HepG2 (cell line): ENCODE data around the gene CLCN1.

Experiments
- ARHGAP35 ChIP-seq: sonication (generic); formaldehyde crosslinking; IDR thresholded peaks from 2 replicates; pipeline ENCODE4 v1.9.0; 2022; ENCODE audit warnings: mild to moderate bottlenecking, inconsistent platforms, moderate library complexity, missing genetic modification reagents, borderline replicate concordance
- BHLHE40 ChIP-seq: IDR thresholded peaks from 2 replicates; pipeline ENCODE4 v1.6.1; 2011; ENCODE audit warnings: low read length, improper control_type of control experiment
- CTCF ChIP-seq: sonication (generic); formaldehyde crosslinking; IDR thresholded peaks from 2 replicates; pipeline ENCODE4 v1.5.0; 2020; ENCODE audit warnings: mild to moderate bottlenecking, missing genetic modification reagents, moderate library complexity
- FOSL1 ChIP-seq: sonication (generic); formaldehyde crosslinking; IDR thresholded peaks from 2 replicates; pipeline ENCODE4 v1.9.0; 2021; ENCODE audit warnings: missing genetic modification reagents, borderline replicate concordance
- HMG20B ChIP-seq: conservative IDR thresholded peaks from 2 replicates; pipeline ENCODE4 v1.6.1; 2016; ENCODE audit warnings: missing genetic modification reagents, missing compliant biosample characterization
- KMT2B ChIP-seq: IDR thresholded peaks from 2 replicates; pipeline ENCODE4 v1.6.1; 2016; ENCODE audit warnings: missing genetic modification reagents, missing compliant biosample characterization
- PHF20 ChIP-seq: sonication (generic); formaldehyde crosslinking; IDR thresholded peaks from 2 replicates; pipeline ENCODE4 v1.5.0; 2020; ENCODE audit warnings: mild to moderate bottlenecking, missing genetic modification reagents
- POLR2A ChIP-seq, 2 experiments: IDR thresholded peaks; 2 replicates each; pipeline ENCODE4 v1.6.1; 2011; ENCODE audit warnings: low read depth in 2 of 2, low read length in 2 of 2, mild to moderate bottlenecking in 1 of 2, moderate library complexity in 1 of 2; ENCODE audit not compliant: insufficient read depth in 1 of 2
- SIN3A ChIP-seq: IDR thresholded peaks from 2 replicates; pipeline ENCODE4 v1.6.1; 2011; ENCODE audit warnings: low read depth, mild to moderate bottlenecking, control low read depth, low read length, borderline replicate concordance
- ZNF10 ChIP-seq: sonication (generic); formaldehyde crosslinking; IDR thresholded peaks from 2 replicates; pipeline ENCODE4 v1.4.0; 2020; ENCODE audit warnings: mild to moderate bottlenecking, low read depth, missing genetic modification reagents, borderline replicate concordance
- ZNF121 ChIP-seq: sonication (generic); formaldehyde crosslinking; IDR thresholded peaks from 2 replicates; pipeline ENCODE4 v1.5.0; 2020; ENCODE audit warnings: mild to moderate bottlenecking, missing genetic modification reagents
- ZNF180 ChIP-seq: sonication (generic); formaldehyde crosslinking; IDR thresholded peaks from 2 replicates; pipeline ENCODE4 v1.4.0; 2020; ENCODE audit warnings: low read depth, missing genetic modification reagents, borderline replicate concordance
- ZXDC ChIP-seq: sonication (generic); formaldehyde crosslinking; IDR thresholded peaks from 2 replicates; pipeline ENCODE4 v1.5.0; 2020; ENCODE audit warnings: mild to moderate bottlenecking, missing genetic modification reagents

- TF ChIP-seq POLR2A (IDR thresholded peaks at IDR 0.05; ENCODE audit: insufficient read depth in 1 of 2, low read depth in 2 of 2, low read length in 2 of 2) (no peak), HMG20B (CRISPR knock-in tag) (no peak), CTCF (no peak), ZNF121 (CRISPR knock-in tag) (no peak), ZNF180 (CRISPR knock-in tag) (no peak), PHF20 (CRISPR knock-in tag) (no peak), KMT2B (CRISPR knock-in tag) (no peak), ZXDC (CRISPR knock-in tag) (no peak), SIN3A (no peak), ZNF10 (CRISPR knock-in tag) (no peak), BHLHE40 (no peak), FOSL1 (CRISPR knock-in tag) (no peak), ARHGAP35 (CRISPR knock-in tag) (no peak)
Measured at GRCh38 chr7:143396625-143397556, 81.0 kb downstream of the CLCN1 start.
